Astrocyte (in vitro differentiated cells and primary cell): ENCODE data around the gene SHISA8. TPM values are rescaled to one million over a fixed set of nuclear protein-coding genes. Genes with fewer than 3 reads are reported as not detected.

ENCODE experiments used
- DNase-seq: peaks from one replicate; pipeline ENCODE4 v3.0.0-alpha.2; 2010; ENCODE audit warnings: low read depth
- FAIRE-seq: peaks from 2 replicates; lab custom pipeline; 2011; peaks lifted over from hg19 to GRCh38; lab: Jason Lieb, UNC
- H2AFZ ChIP-seq: 2 replicates; pipeline ENCODE4 v1.6.0; 2012; ENCODE audit warnings: low read depth, low read length, inconsistent platforms
- H3K27ac ChIP-seq: 2 replicates; pipeline ENCODE4 v1.5.1; 2011; ENCODE audit warnings: low read depth, low read length, inconsistent platforms
- H3K27me3 ChIP-seq: 2 replicates; pipeline ENCODE4 v1.6.0; 2011; ENCODE audit warnings: low read length, inconsistent platforms; ENCODE audit not compliant: insufficient read depth
- H3K36me3 ChIP-seq: 2 replicates; pipeline ENCODE4 v1.5.1; 2011; ENCODE audit warnings: low read length, inconsistent platforms; ENCODE audit not compliant: insufficient read depth
- H3K4me1 ChIP-seq: 2 replicates; pipeline ENCODE4 v1.5.1; 2011; ENCODE audit warnings: low read length, inconsistent platforms; ENCODE audit not compliant: insufficient read depth
- H3K4me2 ChIP-seq: 2 replicates; pipeline ENCODE4 v1.6.0; 2012; ENCODE audit warnings: low read length, inconsistent platforms
- H3K4me3 ChIP-seq: 2 replicates; pipeline ENCODE4 v1.5.1; 2011; ENCODE audit warnings: low read depth, mild to moderate bottlenecking, low read length, inconsistent platforms; ENCODE audit not compliant: insufficient read depth
- H3K79me2 ChIP-seq: 2 replicates; pipeline ENCODE4 v1.6.0; 2012; ENCODE audit warnings: mild to moderate bottlenecking, low read length, inconsistent platforms; ENCODE audit not compliant: insufficient read depth
- H3K9ac ChIP-seq: 2 replicates; pipeline ENCODE4 v1.6.0; 2012; ENCODE audit warnings: mild to moderate bottlenecking, low read length, inconsistent platforms
- H3K9me3 ChIP-seq: 2 replicates; pipeline ENCODE4 v1.5.1; 2012; ENCODE audit warnings: low read depth, mild to moderate bottlenecking, low read length, inconsistent platforms; ENCODE audit not compliant: insufficient read depth
- H4K20me1 ChIP-seq: 2 replicates; pipeline ENCODE4 v1.6.0; 2012; ENCODE audit warnings: low read length, inconsistent platforms; ENCODE audit not compliant: insufficient read depth
- H3K27ac Mint-ChIP-seq: one replicate; pipeline ENCODE4 v1.8.0; 2021; ENCODE audit warnings: mild to moderate bottlenecking, mixed read lengths; ENCODE audit not compliant: unreplicated experiment
- H3K27me3 Mint-ChIP-seq: one replicate; pipeline ENCODE4 v1.8.0; 2021; ENCODE audit warnings: low read depth, mixed read lengths; ENCODE audit not compliant: unreplicated experiment
- H3K36me3 Mint-ChIP-seq: one replicate; pipeline ENCODE4 v1.8.0; 2021; ENCODE audit warnings: low read depth, mixed read lengths; ENCODE audit not compliant: unreplicated experiment
- H3K4me1 Mint-ChIP-seq: one replicate; pipeline ENCODE4 v1.8.0; 2021; ENCODE audit warnings: low read depth, mixed read lengths; ENCODE audit not compliant: unreplicated experiment
- H3K4me3 Mint-ChIP-seq: one replicate; pipeline ENCODE4 v1.8.0; 2021; ENCODE audit warnings: mild to moderate bottlenecking, moderate library complexity, mixed read lengths; ENCODE audit not compliant: unreplicated experiment
- H3K9me3 Mint-ChIP-seq: one replicate; pipeline ENCODE4 v1.8.0; 2021; ENCODE audit warnings: mild to moderate bottlenecking, mixed read lengths; ENCODE audit not compliant: unreplicated experiment
- EZH2 ChIP-seq: IDR thresholded peaks from 2 replicates; pipeline ENCODE4 v1.6.1; 2012; ENCODE audit warnings: mild to moderate bottlenecking, low read length, inconsistent platforms; ENCODE audit not compliant: insufficient read depth
- total RNA-seq: library from RNA; stranded (reverse); gene quantifications from 2 replicates; pipeline ENCODE4 v1.2.1, GENCODE V29; 2021
- TF ChIP-seq, protein P1 (sequence below): IDR thresholded peaks from 2 replicates; pipeline ENCODE4 v1.5.1; 2011; ENCODE audit warnings: low read depth, mild to moderate bottlenecking, inconsistent platforms, low read length, moderate library complexity; ENCODE audit not compliant: insufficient read depth

Gene SHISA8
- total RNA-seq, 1 donor from 2014 or later = not detected

DNA sequence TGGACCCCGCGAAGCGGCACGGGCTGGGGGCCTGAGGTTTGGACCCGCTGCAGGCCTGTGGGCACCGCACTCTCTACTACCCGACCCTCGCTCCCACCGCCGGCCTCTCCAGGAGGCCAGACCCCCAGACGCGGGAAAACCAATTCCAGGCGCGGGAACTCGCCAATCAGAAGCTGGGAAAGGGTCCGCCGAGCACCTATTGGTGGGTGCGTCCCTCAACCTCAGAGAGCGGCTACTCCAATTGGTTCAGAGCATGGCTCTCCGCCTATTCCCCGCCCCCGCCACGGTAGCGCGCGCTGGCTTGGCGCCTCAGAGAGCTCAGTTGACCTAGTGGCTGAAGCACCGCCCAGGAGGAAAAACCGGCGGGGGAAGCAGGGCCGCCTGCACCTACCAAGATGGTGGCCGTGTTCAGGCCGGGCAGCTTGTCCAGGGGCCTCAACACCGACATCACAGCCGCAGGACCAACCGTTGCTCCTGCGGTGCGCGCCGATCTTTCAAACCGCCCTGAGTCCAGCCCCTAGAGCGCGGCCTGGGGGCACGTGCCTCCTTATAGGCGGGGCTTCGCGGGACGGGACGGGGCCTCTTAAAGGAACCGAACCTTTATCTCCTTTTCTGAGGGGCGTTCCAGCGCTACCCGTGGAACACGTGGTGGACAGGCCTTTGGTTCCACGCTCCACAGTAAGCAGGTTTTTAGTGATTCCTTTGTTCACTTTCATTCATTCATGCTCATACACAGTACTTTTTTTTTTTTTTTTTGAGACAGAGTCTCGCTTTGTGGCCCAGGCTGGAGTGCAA lies 32.0 kb upstream of the SHISA8 start, which contains the start of gene CENPM:
Gene CENPM (minus strand): TSS at position 524 of the 795 bp plus-strand sequence. CDS start 76 bp downstream, at position 448.
- Mint-ChIP-seq H3K4me3 (peak within 1 kb of the TSS; percentile 86), H3K9me3 (peaks cover 2% of the 10 kb centered on the region), H3K4me1 (peaks cover 4% of the 10 kb centered on the region), H3K27me3 (peaks cover 3% of the 10 kb centered on the region), H3K27ac (peak within 1 kb of the TSS; percentile 26), H3K36me3 (no peaks in the 10 kb centered on the region)
- H3K36me3 ChIP-seq = peaks cover 4% of the 10 kb centered on the region
- peak within 1 kb of the TSS; percentile 82 for H3K4me3 ChIP-seq
- DNase-seq (peak; percentile 82), FAIRE-seq (no peak)
- H2AFZ ChIP-seq = peak within 1 kb of the TSS; percentile 99
- TF ChIP-seq, protein P1, sequence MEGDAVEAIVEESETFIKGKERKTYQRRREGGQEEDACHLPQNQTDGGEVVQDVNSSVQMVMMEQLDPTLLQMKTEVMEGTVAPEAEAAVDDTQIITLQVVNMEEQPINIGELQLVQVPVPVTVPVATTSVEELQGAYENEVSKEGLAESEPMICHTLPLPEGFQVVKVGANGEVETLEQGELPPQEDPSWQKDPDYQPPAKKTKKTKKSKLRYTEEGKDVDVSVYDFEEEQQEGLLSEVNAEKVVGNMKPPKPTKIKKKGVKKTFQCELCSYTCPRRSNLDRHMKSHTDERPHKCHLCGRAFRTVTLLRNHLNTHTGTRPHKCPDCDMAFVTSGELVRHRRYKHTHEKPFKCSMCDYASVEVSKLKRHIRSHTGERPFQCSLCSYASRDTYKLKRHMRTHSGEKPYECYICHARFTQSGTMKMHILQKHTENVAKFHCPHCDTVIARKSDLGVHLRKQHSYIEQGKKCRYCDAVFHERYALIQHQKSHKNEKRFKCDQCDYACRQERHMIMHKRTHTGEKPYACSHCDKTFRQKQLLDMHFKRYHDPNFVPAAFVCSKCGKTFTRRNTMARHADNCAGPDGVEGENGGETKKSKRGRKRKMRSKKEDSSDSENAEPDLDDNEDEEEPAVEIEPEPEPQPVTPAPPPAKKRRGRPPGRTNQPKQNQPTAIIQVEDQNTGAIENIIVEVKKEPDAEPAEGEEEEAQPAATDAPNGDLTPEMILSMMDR = no peak
- no peak for TF ChIP-seq EZH2
- peak within 1 kb of the TSS; percentile 80 for H3K9ac ChIP-seq
- peaks cover 7% of the 10 kb centered on the region for H3K79me2 ChIP-seq
- no peaks in the 10 kb centered on the region for H3K27me3 ChIP-seq
- H3K27ac ChIP-seq = peak within 1 kb of the TSS; percentile 73
- H3K9me3 ChIP-seq = no peaks in the 10 kb centered on the region
- H3K4me2 ChIP-seq = peak within 1 kb of the TSS; percentile 96
- H4K20me1 ChIP-seq = peaks cover 6% of the 10 kb centered on the region
- peaks cover 19% of the 10 kb centered on the region for H3K4me1 ChIP-seq

DNA sequence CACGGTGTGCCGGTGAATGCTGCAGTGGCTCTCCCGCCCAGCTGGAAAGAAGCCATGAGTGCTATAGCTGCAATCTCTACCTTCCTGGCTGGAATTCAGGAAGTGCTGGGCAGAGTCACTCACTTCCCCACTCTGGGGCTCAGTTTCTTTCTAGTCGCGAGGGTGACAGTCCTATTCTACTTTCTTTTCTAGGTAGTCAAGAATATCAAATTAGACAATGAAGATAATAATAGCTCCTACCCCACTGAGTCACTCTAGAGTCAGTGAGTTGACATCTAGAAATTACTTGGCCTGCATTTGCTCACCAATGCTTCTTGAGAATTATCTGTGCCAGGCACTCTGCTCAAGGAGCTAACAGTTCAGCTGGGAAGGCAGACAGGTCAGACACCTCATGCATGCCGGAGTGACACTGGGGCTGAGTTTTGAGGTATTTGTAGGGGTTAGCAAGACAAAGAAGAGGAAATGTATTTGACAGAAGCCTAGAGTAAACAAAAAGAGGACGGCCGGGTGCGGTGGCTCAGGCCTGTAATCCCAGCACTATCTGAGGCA lies 28.9 kb upstream of the SHISA8 start:
- Mint-ChIP-seq H3K4me3 (peak overlapping the region; percentile 55), H3K27ac (no peak overlapping the region), H3K27me3 (no peaks in the 10 kb centered on the region), H3K36me3 (no peaks in the 10 kb centered on the region), H3K4me1 (peaks cover 8% of the 10 kb centered on the region), H3K9me3 (peaks cover 2% of the 10 kb centered on the region)
- peak overlapping the region; percentile 12 for H3K9ac ChIP-seq
- no peak for TF ChIP-seq EZH2
- TF ChIP-seq, protein P1 = no peak
- no peaks in the 10 kb centered on the region for H3K9me3 ChIP-seq
- no peak overlapping the region for H3K27ac ChIP-seq
- H3K36me3 ChIP-seq = peaks cover 4% of the 10 kb centered on the region
- no peak for FAIRE-seq
- no peak overlapping the region for H2AFZ ChIP-seq
- no peak overlapping the region for H3K4me3 ChIP-seq
- peak overlapping the region; percentile 57 for H3K4me2 ChIP-seq
- no peaks in the 10 kb centered on the region for H3K27me3 ChIP-seq
- DNase-seq = peak; percentile 22
- H4K20me1 ChIP-seq = peaks cover 9% of the 10 kb centered on the region
- peaks cover 25% of the 10 kb centered on the region for H3K4me1 ChIP-seq
- H3K79me2 ChIP-seq = peaks cover 7% of the 10 kb centered on the region
